HG02798 (cell line): ENCODE data around the gene PRRG2.

ENCODE experiments used
- ATAC-seq: cut with Tn5 transposase; IDR thresholded peaks from one replicate; pipeline ENCODE4 v1.9.1; 2021; ENCODE audit warnings: mild to moderate bottlenecking; ENCODE audit not compliant: unreplicated experiment, poor library complexity

Gene PRRG2

DNA sequence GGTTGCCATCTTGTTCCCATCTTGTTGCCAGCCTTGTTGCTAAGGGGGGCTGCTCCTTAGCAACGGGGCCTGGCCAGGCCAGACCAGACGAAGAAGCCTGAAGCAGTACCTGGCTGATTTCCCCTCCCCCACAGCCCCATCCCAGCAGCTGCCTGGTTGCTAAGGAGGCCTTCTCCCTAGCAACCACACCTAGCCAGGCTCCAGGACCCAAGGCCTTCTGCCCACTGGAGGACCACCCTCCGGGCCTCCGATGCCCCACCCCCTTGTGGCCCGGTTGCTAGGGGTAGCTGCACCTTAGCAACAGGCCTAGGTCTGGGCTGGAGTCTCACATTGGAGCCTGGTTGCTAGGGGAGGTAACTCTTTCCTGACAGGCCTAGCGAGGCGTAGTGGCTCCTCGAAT lies 3.9 kb downstream of the PRRG2 start:
- ATAC-seq: no peak

DNA sequence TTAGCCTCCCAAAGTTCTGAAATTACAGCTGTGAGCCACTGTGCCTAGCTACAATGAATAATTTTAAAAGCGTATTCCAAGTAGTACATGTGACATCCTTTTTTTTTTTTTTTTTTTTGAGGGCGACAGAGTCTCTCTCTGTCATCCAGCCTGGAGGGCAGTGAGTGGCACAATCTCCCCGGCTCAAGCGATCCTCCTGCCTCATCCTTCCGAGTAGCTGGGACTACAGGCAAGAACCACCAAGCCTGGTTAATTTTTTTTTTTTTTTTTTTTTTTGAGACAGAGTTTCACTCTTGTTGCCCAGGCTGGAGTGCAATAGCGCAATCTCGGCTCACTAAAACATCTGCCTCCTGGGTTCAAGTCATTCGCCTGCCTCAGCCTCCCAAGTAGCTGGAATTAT lies 6.1 kb downstream of the PRRG2 start:
- ATAC-seq: no peak

GRCh38 chr19:49588365-49589122 lies 7.4 kb downstream of the PRRG2 start:
- no peak for ATAC-seq

DNA sequence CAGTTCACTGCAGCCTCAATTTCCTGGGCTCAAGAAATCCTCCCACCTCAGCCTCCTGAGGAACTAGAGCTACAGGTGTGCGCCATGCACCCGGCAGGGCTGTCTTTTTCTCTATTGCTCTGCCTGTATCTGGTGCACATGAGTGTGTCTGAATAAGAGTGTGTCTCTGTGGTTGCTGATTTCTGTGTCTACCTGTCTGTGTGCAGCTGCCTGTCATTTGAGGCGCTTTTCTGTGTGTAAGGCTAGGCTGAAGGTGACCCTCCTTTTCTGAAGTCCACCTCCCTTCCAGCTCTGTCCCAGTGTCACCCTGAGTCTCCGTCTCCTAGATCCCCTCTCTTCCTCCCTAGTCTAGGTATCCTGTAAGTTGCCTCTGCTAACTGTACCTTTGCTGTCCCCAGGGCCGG lies 8.4 kb downstream of the PRRG2 start:
- ATAC-seq: no peak

GRCh38 chr19:49590071-49590970 lies 9.2 kb downstream of the PRRG2 start:
- ATAC-seq: peak; percentile 70

GRCh38 chr19:49590971-49591730 lies 10.0 kb downstream of the PRRG2 start, which contains the start of gene PRR12:
Gene PRR12, plus strand, starts transcription at chr19:49591182. Its CDS starts 473 bp downstream, at chr19:49591655.
- ATAC-seq: no peak

GRCh38 chr19:49591731-49592485 lies 10.8 kb downstream of the PRRG2 start:
- ATAC-seq: no peak

DNA sequence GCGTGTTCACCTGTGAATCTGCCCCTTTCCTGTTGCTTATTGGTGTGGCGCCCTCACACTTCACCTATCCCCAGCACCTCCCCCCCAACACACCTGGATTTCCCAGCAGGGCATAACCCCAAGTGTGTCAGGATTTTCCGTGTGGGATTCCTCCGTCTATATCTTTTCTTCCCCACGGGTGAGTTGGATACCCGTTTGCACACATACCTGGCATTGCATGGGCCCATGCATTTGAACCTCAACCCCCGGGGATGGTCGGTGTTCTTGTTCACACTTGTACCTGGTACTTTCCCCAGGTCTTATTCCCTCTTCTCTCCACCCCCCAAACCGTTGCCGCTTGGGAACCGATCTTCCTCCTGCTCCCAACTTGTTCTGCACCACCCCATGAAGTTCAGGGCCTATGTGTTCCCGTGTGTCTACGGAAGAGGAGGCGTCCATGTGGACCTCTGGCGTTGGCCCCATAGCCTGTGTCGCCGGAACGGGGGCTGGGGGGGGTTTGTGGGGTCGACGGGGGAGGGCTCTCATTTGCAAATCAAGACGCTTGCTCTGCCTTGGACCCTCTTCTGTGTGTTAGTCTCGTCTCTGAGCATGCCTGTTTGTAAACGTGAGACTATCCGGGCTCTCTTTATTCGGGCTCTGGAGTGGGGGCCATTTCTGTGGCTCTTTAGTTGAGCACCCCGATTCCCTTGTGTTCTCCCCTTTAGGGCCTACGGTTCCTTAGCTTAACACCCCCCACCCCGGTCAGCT lies 11.5 kb downstream of the PRRG2 start:
- ATAC-seq: no peak

DNA sequence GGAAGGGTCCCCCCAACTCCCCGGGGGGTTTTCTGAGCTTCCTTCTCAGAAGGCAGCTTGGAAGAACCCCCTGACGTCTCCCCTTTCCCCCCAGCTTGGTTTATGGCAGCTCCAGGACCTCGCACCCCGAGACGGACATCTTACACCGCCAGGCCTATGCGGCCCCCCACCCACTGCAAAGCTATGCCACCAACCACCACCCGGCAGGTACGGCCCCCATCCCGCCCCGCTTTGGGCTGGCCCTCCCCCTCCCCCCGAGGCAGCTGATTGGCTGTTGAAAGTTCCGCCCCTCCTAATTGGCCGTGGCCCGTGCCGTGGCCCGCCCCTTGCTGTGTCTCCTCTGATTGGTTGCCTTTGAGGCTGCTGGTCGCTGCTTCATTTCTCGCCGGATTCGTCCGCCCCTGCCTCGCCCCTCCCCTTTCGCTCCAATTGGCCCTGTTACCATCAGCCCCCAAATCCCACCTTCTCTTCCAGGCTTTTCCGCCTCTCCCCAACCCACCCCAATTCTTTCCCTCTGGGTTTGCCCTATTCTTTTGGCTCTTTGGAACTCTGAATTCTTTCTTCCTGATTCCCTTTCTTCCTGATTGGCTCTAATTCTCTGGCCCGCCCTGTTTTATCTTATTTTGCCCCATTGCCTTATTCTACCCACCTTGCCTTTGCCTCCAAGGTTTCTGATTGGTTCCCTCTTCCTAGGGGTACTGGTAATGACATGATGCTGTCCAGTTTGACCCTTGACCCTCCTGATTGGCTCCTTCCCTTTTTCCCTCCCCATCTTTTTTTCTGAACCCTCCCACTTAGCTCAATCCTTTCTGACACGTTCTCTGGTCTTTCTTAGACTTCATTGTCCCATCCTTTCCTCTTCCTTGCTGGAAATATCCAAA lies 12.4 kb downstream of the PRRG2 start:
- peak; percentile 51 for ATAC-seq

GRCh38 chr19:49594157-49594992 lies 13.3 kb downstream of the PRRG2 start:
- no peak for ATAC-seq

- ATAC-seq: no peak
These were observed 14.1 kb downstream of the PRRG2 start for GRCh38 chr19:49594993-49595818.

GRCh38 chr19:49595819-49596404 lies 14.8 kb downstream of the PRRG2 start:
- ATAC-seq: no peak

DNA sequence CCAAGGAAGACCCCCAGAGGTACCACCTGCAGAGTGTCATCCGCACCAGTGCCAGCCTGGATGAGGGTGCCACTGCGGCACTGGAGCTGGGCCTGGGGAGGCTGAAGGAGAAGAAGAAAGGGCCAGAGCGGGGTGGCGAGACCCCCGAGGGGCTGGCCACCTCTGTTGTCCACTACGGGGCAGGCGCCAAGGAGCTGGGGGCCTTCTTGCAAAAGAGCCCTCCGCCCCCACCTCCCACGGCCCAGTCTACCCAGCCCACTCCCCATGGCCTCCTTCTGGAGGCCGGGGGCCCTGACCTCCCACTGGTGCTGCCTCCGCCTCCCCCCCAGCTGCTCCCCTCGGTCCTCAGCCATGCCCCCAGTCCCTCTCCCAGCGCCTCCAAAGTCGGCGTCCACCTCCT lies 15.3 kb downstream of the PRRG2 start:
- ATAC-seq: no peak

GRCh38 chr19:49596954-49597702 lies 16.0 kb downstream of the PRRG2 start:
- no peak for ATAC-seq

- no peak for ATAC-seq
These were observed 16.5 kb downstream of the PRRG2 start for GRCh38 chr19:49597703-49597974.
